OCI-M2 (cell line): ENCODE data around the gene PPP1R16B.

ENCODE experiments used
- DNase-seq: peaks from one replicate; lab custom pipeline; 2025; ENCODE audit not compliant: unreplicated experiment; lab: John Stamatoyannopoulos, UW

PPP1R16B gene

GRCh38 chr20:38874460-38875174 lies 69.1 kb downstream of the PPP1R16B start:
- DNase-seq: no peak

- DNase-seq: peak; percentile 51
Measured at GRCh38 chr20:38875175-38875993, 69.9 kb downstream of the PPP1R16B start.

- DNase-seq: no peak
Measured at GRCh38 chr20:38877483-38877882, 72.0 kb downstream of the PPP1R16B start.

GRCh38 chr20:38878866-38879265 lies 73.4 kb downstream of the PPP1R16B start:
- no peak for DNase-seq

GRCh38 chr20:38880952-38881735 lies 75.6 kb downstream of the PPP1R16B start:
- no peak for DNase-seq

GRCh38 chr20:38881806-38882440 lies 76.4 kb downstream of the PPP1R16B start:
- no peak for DNase-seq

GRCh38 chr20:38882600-38882999 lies 77.1 kb downstream of the PPP1R16B start:
- DNase-seq: no peak

GRCh38 chr20:38883081-38883980 lies 77.8 kb downstream of the PPP1R16B start:
- DNase-seq: no peak

GRCh38 chr20:38883981-38884733 lies 78.7 kb downstream of the PPP1R16B start:
- DNase-seq: no peak

GRCh38 chr20:38885357-38885756 lies 79.9 kb downstream of the PPP1R16B start:
- no peak for DNase-seq

GRCh38 chr20:38888059-38888831 lies 82.7 kb downstream of the PPP1R16B start:
- no peak for DNase-seq

GRCh38 chr20:38889050-38889449 lies 83.6 kb downstream of the PPP1R16B start:
- no peak for DNase-seq

- no peak for DNase-seq
Measured at GRCh38 chr20:38889792-38890496, 84.4 kb downstream of the PPP1R16B start.

GRCh38 chr20:38890497-38890818 lies 85.0 kb downstream of the PPP1R16B start:
- DNase-seq: no peak

GRCh38 chr20:38892091-38892981 lies 86.8 kb downstream of the PPP1R16B start:
- DNase-seq: no peak

GRCh38 chr20:38893056-38893564 lies 87.6 kb downstream of the PPP1R16B start:
- DNase-seq: no peak

GRCh38 chr20:38893565-38894090 lies 88.1 kb downstream of the PPP1R16B start:
- DNase-seq: no peak
